Smooth muscle cell of bladder (primary cell): Measurements from ENCODE around the gene PCNP. TPM values are rescaled to one million over a fixed set of nuclear protein-coding genes. Genes with fewer than 3 reads are reported as not detected.

Experiments used
- total RNA-seq: library from RNA; depleted of rRNA; stranded (reverse); fragments of >200 nt; gene quantifications from 2 replicates; pipeline ENCODE4 v1.2.3, GENCODE V29; 2014

The PCNP gene
- total RNA-seq = 90.3 and 104 TPM in 2 replicates

GRCh38 chr3:101573449-101574387 lies at the start of gene PCNP:
PCNP (plus strand) TSS chr3:101574180; CDS start chr3:101574216, 36 bp downstream.

GRCh38 chr3:101561630-101562328 lies 12.2 kb upstream of the PCNP start, which contains the start of gene TRMT10C:
TRMT10C (plus strand) TSS chr3:101561868; CDS start chr3:101564782, 2,914 bp downstream.

Other genes with a start within 250 kb of the PCNP start
- gene SENP7, start 61.0 kb upstream of the PCNP start, total RNA-seq = 7.9 and 10.7 TPM in 2 replicates
- 19.1 and 22.4 TPM in 2 replicates for gene TRMT10C, start 12.3 kb upstream of the PCNP start, total RNA-seq
- 17.2 and 18.6 TPM in 2 replicates for gene ZBTB11, start 103.0 kb downstream of the PCNP start, total RNA-seq
- 2,795 and 2,899 TPM in 2 replicates for gene RPL24, start 112.5 kb downstream of the PCNP start, total RNA-seq
- 7.3 and 9.4 TPM in 2 replicates for gene CEP97, start 150.4 kb downstream of the PCNP start, total RNA-seq
- gene NXPE3, start 205.0 kb downstream of the PCNP start, total RNA-seq = 15.1 and 22.8 TPM in 2 replicates